ENCODE data around the gene MC1R. TPM values are rescaled to one million over a fixed set of nuclear protein-coding genes. Genes with fewer than 3 reads are reported as not detected.
"Not testable (repeated sequence)": the region's sequence is repeated elsewhere in the genome, so short reads cannot be mapped to it uniquely, and the experiment has no call there.

The MC1R gene
- total and polyA plus RNA-seq, 2 of the 8 experiments (the other 6 are each of a cell fraction or from before 2014, with no cell fraction given): 2.2 to 2.9 TPM

DNA sequence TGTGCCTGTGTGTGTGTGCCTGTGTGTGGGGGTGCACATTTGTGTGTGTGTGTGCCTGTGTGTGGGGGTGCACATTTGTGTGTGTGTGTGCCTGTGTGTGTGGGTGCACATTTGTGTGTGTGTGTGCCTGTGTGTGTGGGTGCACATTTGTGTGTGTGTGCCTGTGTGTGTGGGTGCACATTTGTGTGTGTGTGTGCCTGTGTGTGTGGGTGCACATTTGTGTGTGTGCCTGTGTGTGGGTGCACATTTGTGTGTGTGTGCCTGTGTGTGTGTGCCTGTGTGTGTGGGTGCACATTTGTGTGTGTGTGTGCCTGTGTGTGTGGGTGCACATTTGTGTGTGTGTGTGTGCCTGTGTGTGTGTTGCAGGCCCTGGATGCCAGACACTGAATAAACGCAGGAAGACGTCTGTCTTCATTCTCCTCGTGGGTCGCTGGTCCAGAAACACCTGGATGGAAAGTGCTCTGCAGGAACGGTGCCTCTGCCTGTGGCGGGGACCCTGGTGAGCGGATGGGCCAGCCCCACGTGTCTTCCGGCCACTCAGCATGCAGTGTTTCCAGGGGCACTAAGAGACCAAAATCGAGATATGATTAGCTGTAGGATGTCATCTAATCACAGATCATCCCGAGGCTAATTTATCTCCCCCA lies 3.9 kb upstream of the MC1R start:
- not testable (repeated sequence) for H2BK120ac ChIP-seq (replicated peaks; ENCODE audit: low read depth, low read length)

More for the DNA sequence above, 3.9 kb upstream of the MC1R start:
- H3K4ac ChIP-seq (replicated peaks; ENCODE audit: insufficient read length, low read depth, low read length); H2BK20ac ChIP-seq (ENCODE audit: low read length); H3K18ac ChIP-seq (ENCODE audit: extremely low read depth, low read length); H3K14ac ChIP-seq (ENCODE audit: insufficient read length); H2AFZ ChIP-seq (ENCODE audit: low read length); H3K9me3 ChIP-seq (ENCODE audit: insufficient read depth in 2 of 2, low read depth in 1 of 2, low read length in 1 of 2); H3K4me2 ChIP-seq (ENCODE audit: insufficient read depth in 1 of 2, low read depth in 2 of 2, low read length in 2 of 2); H3K4me1 ChIP-seq (replicated peaks in 1 of 4; ENCODE audit: control insufficient read depth in 3 of 4, insufficient read depth in 4 of 4, low read length in 3 of 4); H2BK12ac ChIP-seq (ENCODE audit: low read depth, low read length); H2BK5ac ChIP-seq (ENCODE audit: low read depth, low read length); H4K5ac ChIP-seq (ENCODE audit: insufficient read length, low read depth, low read length); H3K79me1 ChIP-seq (ENCODE audit: low read depth, low read length); FAIRE-seq; H3K23me2 ChIP-seq (ENCODE audit: low read depth, low read length); H3K36me3 ChIP-seq (ENCODE audit: control insufficient read depth in 2 of 4, insufficient read depth in 4 of 4, low read length in 3 of 4); H4K20me1 ChIP-seq (replicated peaks in 1 of 2; ENCODE audit: control insufficient read depth in 1 of 2, insufficient read depth in 2 of 2, low read length in 2 of 2); CTCF ChIA-PET (ENCODE audit: partially characterized antibody); H3K23ac ChIP-seq (ENCODE audit: insufficient read length); H4K8ac ChIP-seq (ENCODE audit: extremely low read depth, insufficient read depth, low read length); DNase-seq (ENCODE audit: low read depth in 1 of 2, low spot score in 2 of 2); H2AK5ac ChIP-seq (ENCODE audit: low read depth, low read length); H3K27ac ChIP-seq (ENCODE audit: low read depth, low read length); H3K9ac ChIP-seq (replicated peaks in 1 of 4; ENCODE audit: extremely low read depth in 1 of 4, low read depth in 3 of 4, low read length in 3 of 4); H4K91ac ChIP-seq (replicated peaks; ENCODE audit: insufficient read length, low read length); H2BK15ac ChIP-seq (ENCODE audit: low read length); H3K56ac ChIP-seq (replicated peaks; ENCODE audit: insufficient read length, low read depth, low read length); H3K79me2 ChIP-seq (ENCODE audit: control insufficient read depth in 1 of 2, insufficient read depth in 2 of 2, low read length in 2 of 2); H3K4me3 ChIP-seq (ENCODE audit: extremely low read depth in 1 of 4, insufficient read depth in 2 of 4, low read depth in 3 of 4, low read length in 4 of 4): not testable (repeated sequence)
- POLR2A ChIA-PET (ENCODE audit: partially characterized antibody): interaction anchor here (1.4 to 1.6 kb wide), 3 partner anchors 9 to 69 kb away, joined by 3 read pairs; partner anchors contain the start of gene TUBB3
- H3K27me3 ChIP-seq (replicated peaks in 1 of 4; ENCODE audit: control insufficient read depth in 3 of 4, extremely low read depth in 1 of 4, insufficient read depth in 3 of 4, low read length in 3 of 4): peaks cover 0 to 11% (median 11%) of the 10 kb centered on the region in 4 experiments; a peak in 6 of 7 replicates
- WGBS, 2 experiments (ENCODE audit: extremely low coverage in 1 of 2, insufficient coverage in 1 of 2, insufficient read length in 1 of 2, insufficient replicate concordance in 2 of 2, low coverage in 1 of 2, low lambda C conversion rate in 2 of 2, missing lambda C conversion rate in 1 of 2): 88% methylated on average over 10 of the region's 11 CpGs; no CpG with 5 or more reads in 1 of the 2 experiments
